ENCODE measurements around the gene RIOX2. TPM values are rescaled to one million over a fixed set of nuclear protein-coding genes. Genes with fewer than 3 reads are reported as not detected.

Gene RIOX2
- total and polyA plus RNA-seq, 2 of the 8 experiments (the other 6 are each of a cell fraction or from before 2014, with no cell fraction given): 3.8 to 16.4 TPM

DNA sequence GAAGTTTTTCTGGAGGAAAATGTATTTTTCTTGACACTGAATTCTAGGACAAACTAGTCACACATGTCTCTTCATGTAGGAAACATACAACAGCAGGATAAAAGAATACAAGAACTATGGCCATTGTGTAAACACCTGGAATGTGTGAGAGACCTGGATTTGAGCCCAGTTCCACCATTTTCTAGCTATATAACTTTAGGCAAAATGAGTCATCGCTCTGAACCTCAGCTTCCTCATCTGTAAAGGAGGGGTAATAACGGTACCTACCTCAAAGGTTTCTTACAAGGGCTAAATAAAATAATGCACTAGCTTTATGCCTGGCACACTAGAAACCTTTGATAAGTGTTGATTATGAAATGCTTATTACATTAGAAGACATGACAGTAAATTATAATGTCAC is 57.8 kb downstream of the RIOX2 start:
- no peak for DNase-seq (ENCODE audit: low read depth in 1 of 2, low spot score in 2 of 2)
- Histone ChIP-seq H3K18ac (ENCODE audit: extremely low read depth, low read length) (no peak overlapping the region), H4K5ac (ENCODE audit: insufficient read length, low read depth, low read length) (no peak overlapping the region), H2AFZ (ENCODE audit: low read length) (no peak overlapping the region), H2BK12ac (ENCODE audit: low read depth, low read length) (no peak overlapping the region), H2BK15ac (ENCODE audit: low read length) (no peak overlapping the region), H3K4me1 (replicated peaks in 1 of 4; ENCODE audit: control insufficient read depth in 3 of 4, insufficient read depth in 4 of 4, low read length in 3 of 4) (peaks cover 0 to 3% (median 0%) of the 10 kb centered on the region in 4 experiments; a peak in 1 of 7 replicates), H2BK20ac (ENCODE audit: low read length) (no peak overlapping the region), H3K27me3 (replicated peaks in 1 of 4; ENCODE audit: control insufficient read depth in 3 of 4, extremely low read depth in 1 of 4, insufficient read depth in 3 of 4, low read length in 3 of 4) (no peaks in the 10 kb centered on the region), H2BK5ac (ENCODE audit: low read depth, low read length) (no peak overlapping the region), H3K27ac (ENCODE audit: low read depth, low read length) (no peak overlapping the region), H4K20me1 (replicated peaks in 1 of 2; ENCODE audit: control insufficient read depth in 1 of 2, insufficient read depth in 2 of 2, low read length in 2 of 2) (no peaks in the 10 kb centered on the region), H3K36me3 (ENCODE audit: control insufficient read depth in 2 of 4, insufficient read depth in 4 of 4, low read length in 3 of 4) (no peaks in the 10 kb centered on the region; a peak in 1 of 8 replicates), H2AK5ac (ENCODE audit: low read depth, low read length) (no peak overlapping the region), H3K79me1 (ENCODE audit: low read depth, low read length) (no peaks in the 10 kb centered on the region), H4K8ac (ENCODE audit: extremely low read depth, insufficient read depth, low read length) (no peak overlapping the region), H3K9ac (replicated peaks in 1 of 4; ENCODE audit: extremely low read depth in 1 of 4, low read depth in 3 of 4, low read length in 3 of 4) (no peak overlapping the region), H3K4me2 (ENCODE audit: insufficient read depth in 1 of 2, low read depth in 2 of 2, low read length in 2 of 2) (no peak overlapping the region), H3K79me2 (ENCODE audit: control insufficient read depth in 1 of 2, insufficient read depth in 2 of 2, low read length in 2 of 2) (no peaks in the 10 kb centered on the region), H3K56ac (replicated peaks; ENCODE audit: insufficient read length, low read depth, low read length) (no peak overlapping the region), H4K91ac (replicated peaks; ENCODE audit: insufficient read length, low read length) (no peak overlapping the region), H3K14ac (ENCODE audit: insufficient read length) (no peak overlapping the region), H3K23ac (ENCODE audit: insufficient read length) (no peak overlapping the region), H3K4me3 (ENCODE audit: extremely low read depth in 1 of 4, insufficient read depth in 2 of 4, low read depth in 3 of 4, low read length in 4 of 4) (no peak overlapping the region), H3K23me2 (ENCODE audit: low read depth, low read length) (no peaks in the 10 kb centered on the region), H3K4ac (replicated peaks; ENCODE audit: insufficient read length, low read depth, low read length) (no peak overlapping the region), H3K9me3 (ENCODE audit: insufficient read depth in 2 of 2, low read depth in 1 of 2, low read length in 1 of 2) (no peaks in the 10 kb centered on the region), H2BK120ac (replicated peaks; ENCODE audit: low read depth, low read length) (no peak overlapping the region)
- CTCF ChIA-PET (ENCODE audit: partially characterized antibody): interaction anchor here (1.0 kb wide), 1 partner anchor 414 kb away, joined by 3 read pairs; no protein-coding TSS in a partner anchor
- POLR2A ChIA-PET (ENCODE audit: partially characterized antibody): no interaction called here
- FAIRE-seq: no peak
- 0 out of 2 replicates have a peak, but pooled peaks have one; percentile 9 for TF ChIP-seq JUND (IDR thresholded peaks at IDR 0.05; ENCODE audit: low read length)
- no peak for TF ChIP-seq HDAC6 (IDR thresholded peaks at IDR 0.05; ENCODE audit: low read depth, low read length)
- WGBS, 2 experiments (ENCODE audit: extremely low coverage in 1 of 2, insufficient coverage in 1 of 2, insufficient read length in 1 of 2, insufficient replicate concordance in 2 of 2, low coverage in 1 of 2, low lambda C conversion rate in 2 of 2, missing lambda C conversion rate in 1 of 2): 100% methylated on average over 2 of the region's 2 CpGs; no CpG with 5 or more reads in 1 of the 2 experiments
